HG02642 (cell line): Measurements from ENCODE around the gene IL26.

Experiments
- ATAC-seq: cut with Tn5 transposase; IDR thresholded peaks from one replicate; pipeline ENCODE4 v1.9.1; 2021; ENCODE audit warnings: mild to moderate bottlenecking; ENCODE audit not compliant: unreplicated experiment, poor library complexity

IL26 gene, protein sequence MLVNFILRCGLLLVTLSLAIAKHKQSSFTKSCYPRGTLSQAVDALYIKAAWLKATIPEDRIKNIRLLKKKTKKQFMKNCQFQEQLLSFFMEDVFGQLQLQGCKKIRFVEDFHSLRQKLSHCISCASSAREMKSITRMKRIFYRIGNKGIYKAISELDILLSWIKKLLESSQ

DNA sequence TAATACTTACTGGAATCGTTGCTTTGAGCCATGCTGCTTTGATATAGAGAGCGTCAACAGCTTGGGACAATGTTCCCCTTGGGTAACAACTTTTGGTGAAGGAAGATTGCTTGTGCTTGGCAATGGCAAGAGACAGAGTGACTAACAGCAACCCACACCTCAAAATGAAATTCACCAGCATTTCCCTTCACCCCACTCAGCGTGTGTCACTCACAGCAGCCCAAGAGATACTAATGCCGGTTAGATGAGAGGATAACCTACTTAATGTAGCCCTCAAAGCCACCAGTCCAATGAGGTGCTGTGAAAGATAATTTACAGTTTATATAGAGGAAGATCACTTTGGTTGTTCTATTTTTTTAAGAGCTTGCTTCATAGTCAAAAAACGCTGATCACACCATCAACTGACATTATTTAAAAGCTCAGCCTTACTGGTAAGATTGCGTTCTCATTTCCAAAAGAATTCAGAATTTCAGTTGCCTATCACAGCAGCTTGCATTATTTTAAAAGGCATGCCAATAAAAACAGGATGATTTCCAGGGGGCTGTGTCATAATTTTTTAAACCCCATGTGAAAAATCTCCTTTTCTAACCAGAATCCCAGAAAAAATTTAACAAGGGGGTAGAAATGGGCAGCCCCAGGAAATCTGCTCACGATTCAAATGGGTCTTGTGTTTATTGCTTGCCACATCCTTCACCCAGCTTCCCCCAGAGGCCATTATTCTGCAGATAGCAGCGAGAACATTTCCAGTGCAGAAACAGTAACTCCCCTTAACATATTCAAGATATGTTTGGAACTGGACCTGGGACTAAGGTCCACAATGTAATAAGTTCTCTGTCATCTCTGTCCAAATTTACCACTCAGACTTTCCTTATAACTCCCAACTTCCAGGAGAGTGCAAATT, at the start of gene IL26:
Gene IL26, minus strand, starts transcription at position 235 of the 901 bp plus-strand sequence. Its CDS starts 54 bp downstream, at position 181.
- ATAC-seq: no peak

DNA sequence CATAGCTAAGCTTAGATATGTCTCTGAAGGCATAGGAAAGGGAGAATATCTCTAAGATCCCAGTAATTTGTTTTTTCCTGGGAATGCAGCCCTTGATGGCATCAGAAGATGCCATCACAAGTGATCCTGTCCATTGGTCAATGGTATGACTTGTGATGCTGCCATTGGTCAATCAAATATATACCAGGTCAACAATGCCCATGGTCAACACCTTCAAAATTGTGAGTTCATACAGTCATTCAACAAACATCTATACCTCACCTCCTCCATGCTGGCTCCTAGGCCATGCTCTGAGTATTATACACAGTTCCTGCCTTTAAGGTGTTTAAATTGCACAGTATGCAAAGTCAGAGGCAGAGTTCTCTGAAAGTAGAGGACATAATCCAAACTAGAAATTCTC, 47.1 kb upstream of the IL26 start:
- ATAC-seq: no peak

DNA sequence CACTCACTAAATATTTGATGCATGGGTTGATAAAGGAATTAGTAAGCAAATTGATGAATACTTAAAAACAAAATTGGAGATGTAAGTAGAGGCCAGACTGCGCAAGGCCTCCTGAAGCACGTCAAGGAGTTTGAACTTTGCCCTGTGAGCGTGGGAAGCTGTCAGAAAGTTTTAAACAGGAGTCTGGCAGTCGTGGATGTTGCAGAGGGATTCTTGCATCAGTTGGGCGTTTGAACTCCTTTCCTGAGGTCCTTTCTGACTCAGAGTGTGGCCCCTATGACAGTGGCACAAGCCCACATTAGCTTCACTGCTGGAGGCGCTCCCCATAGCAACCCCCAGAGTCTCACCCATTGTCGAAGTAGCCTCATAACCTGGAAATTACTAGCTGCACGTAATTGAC, 45.7 kb upstream of the IL26 start:
- ATAC-seq: no peak

DNA sequence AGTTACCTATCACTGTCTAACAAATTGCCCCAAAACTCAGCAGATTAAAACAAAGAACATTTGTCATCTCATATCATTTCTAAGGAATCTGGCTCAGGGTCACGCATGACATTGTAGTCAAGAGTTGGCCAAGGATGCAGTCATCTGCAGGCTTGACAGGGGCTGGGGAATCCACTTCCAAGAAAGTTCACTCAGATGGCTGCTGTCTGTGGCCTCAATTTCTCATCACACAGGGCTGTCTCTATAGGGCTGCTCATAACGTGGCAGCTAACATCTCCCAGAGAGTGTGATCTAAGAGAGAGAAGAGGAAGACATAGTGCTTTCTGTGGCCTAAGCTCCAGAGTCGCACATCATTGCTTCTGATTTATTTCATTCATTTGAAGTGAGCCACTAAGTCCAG, 44.7 kb upstream of the IL26 start:
- no peak for ATAC-seq

DNA sequence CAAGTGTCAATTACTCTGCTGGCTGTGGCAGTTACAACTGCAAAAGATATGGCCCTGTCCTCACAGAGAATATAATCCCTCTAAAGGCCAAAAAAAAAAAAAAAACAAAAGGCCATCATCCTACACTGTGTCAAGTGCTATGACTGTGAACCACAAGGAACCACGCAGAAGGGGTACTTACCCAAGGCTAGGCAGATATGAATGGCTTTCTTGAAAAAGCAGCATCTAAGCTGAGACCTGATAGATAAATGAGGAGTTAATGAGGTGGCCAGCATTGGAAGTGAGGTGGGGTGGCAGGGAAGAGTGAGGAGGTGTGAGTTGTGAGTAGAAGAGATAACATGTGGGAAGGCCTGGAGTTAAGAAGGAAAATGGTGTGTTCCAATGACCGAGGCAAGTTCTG, 44.2 kb upstream of the IL26 start:
- no peak for ATAC-seq

DNA sequence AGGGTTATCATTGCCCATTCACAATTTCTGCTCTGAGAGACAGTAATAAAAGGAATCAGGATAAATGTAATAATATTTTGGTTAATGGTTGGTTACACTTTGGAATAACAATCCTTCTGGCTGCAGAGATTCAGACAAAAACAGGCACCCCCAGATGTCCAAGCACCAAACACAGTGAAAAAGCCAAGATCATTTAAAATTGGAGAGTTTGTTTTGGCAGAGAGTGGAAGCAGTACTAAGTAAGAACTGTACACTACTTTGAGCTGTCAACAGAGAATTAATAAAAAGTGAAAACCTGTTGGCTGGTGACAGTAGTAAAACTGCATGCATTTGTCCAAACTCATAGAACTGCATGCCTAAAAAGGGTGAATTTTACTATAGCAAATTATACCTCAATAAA, 43.4 kb upstream of the IL26 start:
- no peak for ATAC-seq

DNA sequence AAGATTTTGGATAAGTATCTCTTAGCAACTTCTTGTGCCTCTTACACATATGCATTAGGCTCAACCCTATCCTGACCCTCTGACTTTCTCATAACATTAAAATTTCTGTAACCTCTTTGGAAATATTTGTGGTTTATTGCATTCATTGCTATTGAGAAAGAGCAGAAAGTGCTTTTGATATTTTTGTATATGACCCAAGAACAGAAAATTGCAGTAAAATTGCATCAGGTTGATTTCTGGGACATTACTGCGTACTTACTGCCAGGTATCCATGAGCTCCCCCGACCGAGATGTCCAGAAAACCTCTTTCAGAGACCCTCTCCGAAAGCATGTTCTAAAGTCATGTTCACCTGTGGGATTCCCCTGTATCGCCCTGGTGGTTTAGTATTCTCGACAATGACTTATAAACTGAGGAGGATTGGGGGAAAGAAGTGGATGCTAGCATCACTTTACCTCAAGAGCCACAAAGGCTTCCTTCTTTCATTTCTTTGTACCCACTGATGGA, 42.3 kb upstream of the IL26 start:
- no peak for ATAC-seq

DNA sequence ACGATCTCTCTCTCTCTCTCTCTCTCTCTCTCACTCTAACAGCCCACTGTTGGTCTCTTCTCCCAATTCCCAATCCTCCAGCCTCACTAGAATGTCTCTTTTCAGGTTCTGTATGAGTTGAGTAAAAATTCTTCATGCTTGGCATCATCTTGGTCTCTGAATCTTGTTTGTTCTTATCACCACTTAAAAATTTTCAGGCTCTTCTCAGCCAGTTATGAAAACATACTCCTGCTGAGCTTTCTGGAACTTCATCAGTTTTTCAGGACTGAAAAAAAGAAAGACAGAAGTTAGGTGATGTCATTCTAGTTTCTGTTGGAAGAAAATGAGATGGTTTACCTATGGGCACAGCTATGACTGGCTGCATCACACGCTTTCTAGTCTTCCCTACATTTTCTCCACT, 39.2 kb upstream of the IL26 start:
- ATAC-seq: no peak

DNA sequence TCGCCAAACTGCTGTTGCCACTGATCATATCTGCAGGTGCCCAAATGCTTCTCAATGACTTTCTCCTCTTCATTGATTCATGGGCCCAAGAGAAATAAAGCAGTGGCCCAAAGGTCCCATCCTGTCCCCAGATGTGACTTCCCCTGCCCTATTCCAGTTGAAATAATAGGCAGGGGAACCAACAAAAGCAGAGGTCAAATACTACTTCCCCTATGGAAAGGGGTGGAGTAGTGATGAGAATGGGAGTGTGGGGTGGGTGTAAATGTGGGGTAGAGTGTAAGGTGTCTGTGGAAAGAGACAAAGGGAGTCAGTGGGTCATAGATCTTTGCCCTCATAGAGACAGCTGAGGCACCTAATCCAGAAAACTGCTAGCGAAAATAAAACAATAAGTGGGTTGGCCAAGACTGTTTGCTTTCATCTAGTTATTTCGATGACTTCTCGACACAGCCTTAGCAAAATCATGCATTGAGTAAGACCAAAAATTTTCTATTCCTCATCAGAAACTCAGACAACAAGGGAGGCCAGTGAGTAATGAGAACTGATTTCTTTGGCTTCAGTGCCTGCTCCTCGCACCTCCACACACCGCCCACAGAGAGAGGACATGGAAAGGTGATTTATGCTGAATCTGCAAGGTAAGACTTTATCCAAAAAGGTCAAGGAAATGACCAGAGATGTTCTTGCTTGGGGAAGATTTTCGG, 38.7 kb upstream of the IL26 start:
- ATAC-seq: no peak

DNA sequence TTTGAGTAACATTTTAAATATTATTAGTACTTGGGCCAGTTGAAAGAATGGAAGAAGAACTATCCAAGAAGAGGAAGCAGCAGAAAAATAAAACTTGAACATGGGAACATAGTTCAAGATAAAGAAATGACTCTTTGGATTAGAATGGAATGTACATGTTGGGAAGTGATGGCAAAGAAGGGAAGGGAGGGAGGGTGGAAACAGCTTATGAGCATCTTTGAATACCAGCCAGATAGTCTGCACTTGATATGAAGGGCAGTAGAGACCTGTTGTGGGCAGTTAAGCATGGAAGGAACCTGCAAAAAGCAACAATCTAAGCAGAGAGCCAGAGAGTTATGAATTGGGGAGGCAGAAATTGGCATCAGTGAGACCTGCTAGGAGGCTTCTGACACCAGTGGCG, 37.8 kb upstream of the IL26 start:
- ATAC-seq: no peak

DNA sequence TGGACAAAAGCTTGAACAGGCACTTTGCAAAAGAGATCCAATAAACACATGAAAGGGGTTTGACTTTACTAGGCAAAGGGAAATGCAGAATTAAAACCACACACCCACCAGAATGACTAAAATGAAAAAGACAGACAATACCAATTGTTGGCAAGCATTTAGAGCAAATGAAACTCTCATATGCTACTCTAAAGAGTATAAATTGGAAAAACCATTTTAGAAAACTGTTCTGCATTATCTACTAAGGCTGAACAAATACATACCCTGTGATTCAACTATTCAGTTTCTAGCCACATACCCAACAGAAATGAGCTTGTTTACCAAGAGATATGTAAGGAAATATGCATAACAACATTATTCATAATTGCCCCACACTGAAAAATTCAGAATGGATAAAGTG, 36.3 kb upstream of the IL26 start:
- ATAC-seq: no peak

DNA sequence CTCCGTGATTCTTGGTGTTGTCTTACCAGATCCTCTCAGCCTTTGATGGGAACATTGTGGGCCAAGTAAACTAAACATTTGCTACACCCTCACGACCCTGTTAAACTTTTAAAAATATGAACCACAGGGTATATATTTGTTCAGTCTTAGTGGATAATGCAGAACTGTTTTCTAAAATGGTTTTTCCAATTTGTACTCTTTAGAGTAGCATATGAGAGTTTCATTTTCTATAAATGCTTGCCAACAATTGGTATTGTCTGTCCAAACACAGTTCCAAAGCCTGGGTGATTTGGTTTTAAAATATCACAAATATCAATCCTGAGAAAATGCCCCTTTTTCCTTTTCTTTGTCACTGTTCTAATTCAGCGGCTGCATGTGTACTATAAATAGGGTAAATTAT, 34.5 kb upstream of the IL26 start:
- no peak for ATAC-seq

DNA sequence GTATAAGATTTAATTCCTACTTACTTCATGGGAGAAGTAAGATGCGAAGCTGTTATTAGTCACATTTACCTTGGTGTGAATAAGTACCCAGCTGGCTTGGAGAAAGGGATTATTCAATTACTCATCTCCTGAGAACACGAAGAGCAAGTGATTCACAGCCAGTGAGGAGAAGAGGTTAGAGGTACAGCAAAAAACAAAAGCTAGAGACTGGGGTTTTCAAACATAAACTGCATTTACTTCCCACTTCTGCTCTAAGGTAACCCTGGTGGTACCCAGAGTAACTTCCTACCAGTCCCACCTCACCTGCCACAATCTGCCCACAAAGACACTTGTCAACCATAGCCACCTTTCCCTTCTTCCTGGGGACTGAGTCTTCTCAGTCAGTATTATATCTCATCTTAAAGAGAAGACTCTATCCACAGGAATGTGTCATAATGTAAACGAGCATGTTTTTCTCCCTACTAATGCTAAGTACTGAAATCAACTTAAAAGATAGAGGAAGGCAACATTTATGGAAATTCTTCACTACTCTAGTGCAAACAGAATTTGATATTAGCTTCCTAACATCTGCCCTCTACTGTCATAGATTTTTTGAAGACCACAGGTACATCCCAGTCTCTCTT, 33.8 kb upstream of the IL26 start:
- no peak for ATAC-seq

DNA sequence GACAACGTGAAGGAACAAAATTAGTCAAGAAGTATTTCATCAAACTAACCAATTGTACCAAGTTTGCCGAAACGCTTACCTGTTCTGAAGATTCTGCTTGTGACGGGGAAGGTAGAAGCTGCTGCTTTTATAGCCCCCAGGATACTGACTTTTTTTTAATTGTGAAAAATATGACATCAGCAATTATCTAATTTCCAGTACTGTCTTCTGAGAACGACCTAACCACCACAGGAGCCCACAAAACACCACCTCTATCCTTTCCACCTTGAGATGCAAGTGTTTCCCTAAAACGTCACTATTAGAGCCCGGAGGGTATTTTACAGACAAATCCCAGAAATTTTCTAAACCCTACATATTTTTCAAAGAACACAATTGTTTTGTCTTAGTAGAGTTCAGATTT, 27.9 kb upstream of the IL26 start, which contains the start of gene IL22:
Gene IL22, minus strand, starts transcription at position 101 of the 400 bp plus-strand sequence. CDS start 156 bp downstream, outside the sequence.
- no peak for ATAC-seq

DNA sequence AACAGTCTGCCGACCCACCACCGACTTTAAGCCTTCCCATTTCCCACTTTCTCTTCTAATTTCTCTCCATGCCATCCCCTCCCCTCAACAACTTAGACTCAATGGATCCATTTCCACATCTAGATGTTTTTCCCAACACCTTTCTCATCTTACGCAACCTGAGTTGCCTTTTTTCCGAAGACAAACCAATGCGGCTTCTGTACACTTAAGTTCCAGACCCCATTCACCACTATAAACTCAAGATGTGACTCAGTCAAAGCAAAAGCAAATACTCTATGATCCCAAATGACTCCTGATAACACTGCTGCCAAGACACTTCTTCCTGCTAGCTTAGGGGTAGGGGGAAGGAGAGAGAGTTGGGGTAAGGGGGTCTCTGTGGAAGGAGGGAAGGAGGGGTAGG, 26.5 kb upstream of the IL26 start:
- ATAC-seq: no peak

DNA sequence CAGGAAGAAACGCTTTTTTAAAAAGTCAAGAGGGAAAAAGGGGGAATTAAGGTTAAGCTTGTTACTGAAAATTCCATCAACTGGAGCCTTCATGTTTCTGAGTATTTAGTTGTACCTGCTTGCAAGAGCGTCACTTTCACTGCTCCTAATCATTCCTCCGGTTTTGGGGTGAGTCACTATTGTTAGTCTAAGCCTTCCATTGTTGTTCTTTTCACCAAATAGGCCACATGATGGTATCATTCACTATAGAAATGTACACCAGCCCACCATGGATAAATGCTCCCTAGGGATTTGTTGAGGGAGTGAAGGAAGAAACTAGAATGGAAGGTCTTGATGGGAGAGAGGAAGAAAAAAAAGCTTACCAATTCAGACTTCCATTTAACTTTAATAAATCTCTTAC, 24.8 kb upstream of the IL26 start:
- ATAC-seq: no peak

DNA sequence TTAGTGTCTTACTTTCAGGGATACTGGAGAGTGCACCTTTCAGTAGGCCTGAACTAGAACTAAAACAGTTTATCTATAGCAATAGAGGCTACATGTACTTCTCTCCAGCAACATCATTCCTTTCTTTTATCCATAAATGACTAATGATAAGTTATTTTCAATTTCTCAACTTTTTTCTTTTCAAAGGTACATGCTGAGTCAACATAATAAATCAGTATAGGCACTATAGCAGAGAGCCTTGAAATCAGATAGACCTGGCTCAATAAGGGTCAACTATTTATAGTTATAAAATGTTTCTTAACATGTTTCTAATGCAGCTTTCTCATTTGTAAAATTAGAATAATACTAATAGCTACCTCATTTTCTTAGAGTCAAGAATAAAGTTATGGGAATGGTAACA, 22.2 kb upstream of the IL26 start:
- no peak for ATAC-seq

DNA sequence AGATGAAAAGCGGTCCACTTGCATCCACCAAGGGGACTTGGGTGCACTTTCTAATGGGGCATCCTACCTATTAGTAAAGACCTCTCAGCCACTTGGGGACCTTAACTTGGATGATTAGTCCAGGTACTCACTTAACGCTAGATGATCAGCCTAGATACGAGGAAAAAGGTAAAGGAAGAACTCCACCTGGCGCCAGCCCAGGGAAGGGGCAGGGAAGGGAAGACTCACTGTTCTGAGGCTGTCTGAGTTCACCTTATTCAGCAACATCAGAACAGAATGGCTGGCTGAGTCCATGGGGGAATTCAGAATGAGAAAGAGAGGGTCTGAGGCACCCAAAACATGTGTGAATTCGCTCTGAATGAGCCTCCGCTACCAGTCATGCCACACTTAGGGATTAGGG, 20.7 kb upstream of the IL26 start:
- no peak for ATAC-seq

DNA sequence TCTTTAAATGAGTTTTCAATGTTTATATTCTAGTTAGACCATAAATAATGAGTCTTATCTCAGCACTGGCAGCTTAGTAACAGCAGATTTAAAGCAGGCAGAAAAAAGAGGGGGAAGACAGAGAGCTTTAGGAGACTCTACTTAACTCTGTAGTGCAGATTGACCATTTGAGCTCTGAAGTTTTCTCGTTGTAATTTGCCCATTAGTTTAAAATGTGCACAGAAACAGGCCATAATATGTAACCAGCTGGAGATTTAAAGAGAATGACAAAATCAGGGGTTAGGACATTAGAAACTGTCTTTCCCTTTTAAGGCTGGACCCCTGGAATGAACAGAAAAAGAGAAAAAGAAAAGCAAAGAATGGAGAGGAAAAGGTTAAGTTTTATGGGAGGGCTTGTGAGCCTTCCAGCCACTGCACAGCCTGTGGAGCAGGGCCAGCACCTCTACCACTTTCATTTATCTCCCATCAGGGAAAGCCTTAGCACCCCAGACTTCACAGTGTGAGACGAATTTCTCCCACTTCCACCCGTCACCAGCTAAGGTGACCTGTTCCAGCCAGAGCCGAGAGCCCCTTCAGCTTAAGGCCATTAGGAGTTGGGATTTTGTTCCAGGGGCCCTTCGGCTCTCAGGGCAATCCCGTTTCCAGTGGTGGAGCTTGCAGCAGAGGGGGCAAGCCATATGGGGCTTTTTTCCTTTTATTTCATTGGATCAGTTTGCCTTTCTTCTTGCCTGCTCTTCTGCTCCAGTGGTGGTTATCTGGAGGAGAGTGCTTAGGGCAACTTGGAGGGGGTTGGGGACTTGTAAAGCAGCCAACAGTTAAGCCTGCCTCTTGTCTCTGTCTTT, 19.8 kb upstream of the IL26 start:
- no peak for ATAC-seq

DNA sequence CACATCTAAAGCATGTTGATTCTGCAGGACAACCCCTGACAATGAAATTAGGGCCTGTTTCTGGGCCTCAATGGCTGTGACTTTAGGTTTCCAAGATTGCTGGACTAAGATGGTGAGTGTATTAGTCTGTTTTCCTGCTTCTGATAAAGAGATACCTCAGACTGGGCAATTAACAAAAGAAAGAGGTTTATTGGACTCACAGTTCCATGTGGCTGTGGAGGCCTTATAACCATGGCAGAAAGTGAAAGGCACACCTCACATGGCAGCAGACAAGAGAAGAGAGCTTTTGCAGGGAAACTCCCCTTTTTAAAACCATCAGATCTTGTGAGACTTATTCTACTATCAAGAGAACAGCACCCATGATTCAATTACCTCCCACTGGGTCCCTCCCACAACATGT, 17.2 kb upstream of the IL26 start:
- no peak for ATAC-seq
